HG03521 (cell line): Measurements from ENCODE around the gene CYTH2.
A peak's percentile ranks its signal among the peaks of the same experiment; 100 is the strongest.
"Not testable (repeated sequence)": the region's sequence is repeated elsewhere in the genome, so short reads cannot be mapped to it uniquely, and the experiment has no call there.

Experiments used
- ATAC-seq: cut with Tn5 transposase; IDR thresholded peaks from one replicate; pipeline ENCODE4 v1.9.1; 2021; ENCODE audit warnings: mild to moderate bottlenecking, moderate library complexity; ENCODE audit not compliant: unreplicated experiment

Gene CYTH2

DNA sequence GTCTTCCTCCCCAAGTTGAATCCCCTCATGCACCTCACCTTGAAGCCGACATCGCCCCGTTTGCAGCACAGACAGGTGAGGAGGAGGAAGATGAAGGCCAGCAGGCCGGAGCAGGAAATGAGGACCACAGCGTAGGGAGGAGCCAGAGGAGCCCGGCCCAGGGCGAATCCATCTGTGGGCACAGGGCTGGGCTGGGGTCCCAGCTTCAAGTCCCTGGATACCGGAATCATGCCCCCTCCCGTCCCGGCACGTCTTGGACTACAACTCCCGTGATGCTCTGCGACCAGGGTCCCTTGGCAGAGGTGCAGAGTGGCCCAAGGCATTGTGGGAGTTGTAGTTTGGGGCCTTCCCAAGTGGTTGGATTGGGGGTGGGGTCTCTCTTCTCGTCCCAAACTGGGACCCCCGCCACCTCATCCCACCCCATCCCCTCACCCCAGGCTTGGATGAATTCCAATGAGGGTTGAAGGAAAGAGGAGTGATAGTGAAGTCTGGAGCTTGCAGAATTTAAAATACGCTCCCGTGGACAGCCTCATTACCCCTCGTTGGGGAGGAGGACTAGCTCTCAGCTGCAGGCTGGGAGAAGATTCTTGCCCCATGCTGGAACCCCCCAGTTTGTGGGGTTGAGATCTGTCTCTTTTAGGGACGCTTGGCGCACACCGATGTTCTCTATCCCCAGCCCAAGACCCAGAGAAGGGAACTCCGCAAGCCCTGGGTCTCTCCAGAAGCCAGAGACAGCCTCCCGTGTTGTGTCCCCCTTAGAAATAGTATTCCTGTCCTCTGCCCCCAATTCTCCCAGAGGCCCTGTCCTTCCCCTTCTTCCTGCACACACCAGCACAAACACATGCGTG lies 41.5 kb downstream of the CYTH2 start:
- ATAC-seq = no peak

- ATAC-seq = no peak
These were observed 42.2 kb downstream of the CYTH2 start for GRCh38 chr19:48511321-48511731.

DNA sequence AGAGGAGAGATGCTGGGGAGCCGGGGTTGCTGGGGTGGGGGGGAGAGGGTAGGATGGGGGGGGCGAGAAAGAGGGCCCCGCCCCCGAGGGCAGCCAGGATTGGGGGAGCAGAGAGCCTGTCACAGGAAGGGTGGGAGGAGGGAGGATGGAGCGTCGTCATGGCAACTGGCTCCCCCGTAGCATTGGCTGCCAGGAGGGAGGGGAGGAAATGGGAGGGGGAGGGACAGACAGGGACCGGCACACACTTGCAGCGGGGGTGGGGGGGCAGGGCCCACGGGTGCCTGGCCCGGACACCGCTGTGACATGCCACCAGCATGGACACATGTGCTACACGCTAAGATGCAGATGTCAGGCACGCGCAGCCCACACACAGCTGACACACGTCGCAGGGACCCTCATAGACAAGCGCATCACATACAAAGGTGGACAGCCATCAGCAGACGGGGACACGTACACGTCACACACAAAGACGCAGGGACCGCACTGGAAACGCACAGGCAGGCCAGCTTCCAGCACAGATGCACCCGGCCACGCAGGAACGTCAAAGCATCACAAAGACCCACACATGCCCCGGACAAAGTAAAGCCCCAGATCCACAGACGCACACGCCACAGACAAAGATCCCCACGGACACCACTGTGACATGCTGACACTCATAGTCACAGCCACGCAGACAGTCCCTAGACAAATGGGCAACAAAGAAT lies 42.8 kb downstream of the CYTH2 start, which contains the start of gene LMTK3:
Gene LMTK3 (minus strand): TSS at position 36 of the 704 bp plus-strand sequence. CDS start 259 bp downstream, outside the sequence.
- no peak for ATAC-seq

- no peak for ATAC-seq
These were observed 43.5 kb downstream of the CYTH2 start for GRCh38 chr19:48512504-48513288.

- peak; percentile 44 for ATAC-seq
These were observed 44.3 kb downstream of the CYTH2 start for GRCh38 chr19:48513289-48514122.

DNA sequence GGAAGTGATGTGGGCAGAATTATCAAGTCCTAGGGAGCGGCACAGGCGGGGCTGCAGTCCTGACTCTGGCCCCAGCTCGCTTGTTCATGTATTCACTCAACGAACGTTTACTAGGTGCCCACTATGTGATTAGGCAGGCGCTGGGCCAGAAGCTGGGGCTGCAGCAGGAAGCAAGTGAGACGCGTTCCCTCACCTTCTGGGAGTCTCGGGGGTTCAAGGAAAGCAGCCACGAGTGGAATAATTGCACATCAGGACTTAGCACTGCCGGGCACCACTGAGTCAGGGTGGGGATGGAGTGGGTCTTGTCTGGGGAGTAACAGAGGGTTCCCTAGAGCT lies 44.9 kb downstream of the CYTH2 start:
- ATAC-seq = no peak

GRCh38 chr19:48516536-48516935 lies 47.4 kb downstream of the CYTH2 start:
- no peak for ATAC-seq

DNA sequence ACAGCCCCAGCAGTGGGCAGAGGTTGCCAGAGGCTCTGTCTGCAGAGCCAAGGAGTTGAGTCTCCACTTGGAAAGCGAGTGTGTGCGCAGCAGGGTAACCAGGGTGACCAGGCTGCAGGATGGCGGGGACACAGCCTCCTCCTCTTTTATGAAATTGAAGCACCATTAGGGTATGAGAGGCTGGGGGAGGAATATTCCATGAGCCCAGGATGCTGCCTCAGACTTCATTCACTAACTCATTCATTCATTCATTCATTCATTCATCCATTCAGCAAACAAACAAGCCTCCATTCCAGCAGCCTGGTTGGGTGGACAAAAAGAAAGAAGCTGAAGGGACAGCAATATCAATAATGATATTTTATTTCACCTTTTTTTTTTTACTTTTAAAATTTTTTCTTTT lies 49.0 kb downstream of the CYTH2 start:
- no peak for ATAC-seq

DNA sequence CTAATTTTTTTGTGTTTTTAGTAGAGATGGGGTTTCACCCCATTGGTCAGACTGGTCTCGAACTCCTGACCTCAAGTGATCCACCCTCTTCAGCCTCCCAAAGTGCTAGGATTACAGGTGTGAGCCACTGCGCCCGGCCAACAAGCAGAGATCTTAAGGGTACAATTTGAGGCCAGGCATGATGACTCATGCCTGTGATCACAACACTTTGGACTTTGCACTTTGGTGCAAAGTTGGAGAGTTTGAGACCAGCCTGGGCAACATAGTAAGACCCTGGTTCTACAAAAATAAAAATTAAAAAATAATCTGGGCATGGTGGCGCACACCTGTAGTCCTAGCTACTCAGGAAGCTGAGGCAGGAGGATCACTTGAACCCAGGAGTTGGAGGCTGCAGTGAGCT lies 50.3 kb downstream of the CYTH2 start:
- not testable (repeated sequence) for ATAC-seq

DNA sequence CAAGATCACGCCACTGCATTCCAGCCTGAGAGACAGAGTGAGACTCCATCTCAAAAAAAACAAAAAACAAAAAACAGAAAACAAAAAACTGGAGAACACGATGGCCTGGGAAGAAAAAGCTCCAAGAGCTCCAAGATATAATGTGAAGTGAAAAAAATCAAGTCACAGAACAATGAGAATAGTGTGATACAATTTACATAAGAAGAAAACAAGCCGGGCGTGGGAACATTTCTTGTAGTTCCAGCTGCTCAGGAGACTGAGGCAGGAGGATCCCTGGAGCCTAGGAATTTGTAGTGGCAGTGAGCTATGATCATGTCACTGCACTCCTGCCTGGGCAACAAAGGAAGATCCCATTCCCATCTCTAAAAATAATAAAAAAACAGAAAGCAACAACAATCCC lies 51.0 kb downstream of the CYTH2 start:
- no peak for ATAC-seq

DNA sequence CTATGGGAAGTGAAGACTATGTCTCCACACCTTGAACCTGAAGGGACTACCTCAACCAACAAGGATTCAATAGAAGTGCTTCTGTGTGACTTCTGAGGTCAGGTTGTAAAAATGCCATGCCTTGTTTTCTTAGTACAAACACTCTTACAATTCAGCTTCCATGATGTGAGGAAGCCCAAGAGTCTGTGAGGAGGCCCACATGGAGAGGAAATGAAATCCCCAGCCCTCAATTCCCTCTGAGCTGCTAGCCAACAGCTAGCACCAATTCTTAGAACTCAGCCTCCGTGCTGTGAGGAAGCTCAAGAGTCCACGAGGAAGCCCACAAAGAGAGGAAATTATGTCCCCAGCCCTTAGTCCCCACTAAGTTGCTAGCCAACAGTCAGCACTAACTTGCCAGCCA lies 55.1 kb downstream of the CYTH2 start:
- ATAC-seq = no peak

GRCh38 chr19:48524732-48525131 lies 55.6 kb downstream of the CYTH2 start:
- ATAC-seq = no peak

DNA sequence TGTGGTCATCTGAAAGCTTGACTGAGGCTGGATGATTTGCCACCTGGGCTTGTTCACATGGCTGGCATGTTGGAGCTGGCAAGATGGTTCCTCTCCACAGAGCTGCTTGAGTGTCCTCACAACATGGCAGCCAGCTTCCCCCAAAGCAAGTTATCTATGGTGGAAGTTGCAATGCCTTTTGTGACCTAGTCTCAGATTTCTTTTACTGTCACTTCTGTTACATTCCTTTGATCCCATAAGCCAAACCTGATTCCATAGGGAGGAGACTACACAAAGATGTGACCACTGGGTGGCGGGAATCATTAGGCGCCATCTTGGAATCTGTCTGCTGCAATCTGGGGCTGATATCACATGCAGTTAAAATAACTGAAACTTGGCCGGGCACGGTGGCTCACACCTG lies 60.0 kb downstream of the CYTH2 start:
- ATAC-seq = no peak

- no peak for ATAC-seq
These were observed 61.0 kb downstream of the CYTH2 start for GRCh38 chr19:48530066-48530720.

GRCh38 chr19:48530770-48531169 lies 61.6 kb downstream of the CYTH2 start:
- no peak for ATAC-seq
